Body of pancreas (tissue), 4 donors: ENCODE results near the gene NHP2. TPM values are rescaled to one million over a fixed set of nuclear protein-coding genes. Genes with fewer than 3 reads are reported as not detected.

Experiments used
- ATAC-seq: fragments of 150-250 bp; one replicate; pipeline ENCODE4 v1.9.1; 2016
- DNase-seq, 4 donors: peaks; one replicate each; pipeline ENCODE4 v3.0.0-alpha.2; 2019
- H3K27ac ChIP-seq, 4 donors: fragments of 200-600 bp; sonication (generic); 1 replicate in 3 of 4; 2 replicates in 1 of 4; pipeline versions ENCODE4 v1.5.1 to v1.6.1; 2016 to 2019; ENCODE audit warnings: mild to moderate bottlenecking in 1 of 4, mixed read lengths in 1 of 4, moderate library complexity in 1 of 4
- H3K27me3 ChIP-seq, 2 donors: fragments of 200-600 bp; sonication (generic); one replicate each; pipeline ENCODE4 v1.6.0; 2016; ENCODE audit warnings: mild to moderate bottlenecking in 1 of 2
- H3K36me3 ChIP-seq, 2 donors: fragments of 200-600 bp; sonication (generic); replicated peaks in 1 of 2; 2 replicates each; pipeline ENCODE4 v1.5.1; 2016; ENCODE audit warnings: low read depth in 2 of 2; ENCODE audit not compliant: insufficient read depth in 1 of 2
- H3K4me1 ChIP-seq: fragments of 200-600 bp; sonication (generic); one replicate; pipeline ENCODE4 v1.6.0; 2016
- H3K4me3 ChIP-seq, 2 donors: fragments of 200-600 bp; sonication (generic); 1 replicate in 1 of 2; 2 replicates in 1 of 2; pipeline ENCODE4 v1.5.1; 2016 to 2019
- H3K9me3 ChIP-seq, 3 donors: fragments of 200-600 bp; sonication (generic); 1 replicate in 2 of 3; 2 replicates in 1 of 3; pipeline ENCODE4 v1.5.1; 2016
- POLR2A ChIP-seq, 3 donors: fragments of 450-650 bp; IDR thresholded peaks; one replicate each; pipeline ENCODE4 v1.6.1; 2016; ENCODE audit warnings: antibody characterized with exemption in 3 of 3, mild to moderate bottlenecking in 2 of 3
- WGBS, 2 donors: methylation state at CpG; one replicate each; pipeline ENCODE4 v1.1.5; 2017; 5-methylcytosine and 5-hydroxymethylcytosine counted together
- intact Hi-C: fragments of 100-400 bp; cut with DNase I; formaldehyde crosslinking; loops from one replicate; pipeline ENCODE4 v1.15.1; 2023
- total RNA-seq, 2 donors: library from RNA; depleted of rRNA; stranded (reverse); fragments of >200 nt; gene quantifications; one replicate each; pipeline ENCODE4 v1.1.0, GENCODE V29; 2016
- TF ChIP-seq, protein P1 (sequence below), 7 experiments: fragments of 450-650 bp in 4 of 7; fragments of 200-600 bp in 3 of 7; sonication (generic) in 3 of 7; IDR thresholded peaks; one replicate each; pipeline ENCODE4 v1.5.1; 2016 to 2019; ENCODE audit warnings: antibody characterized with exemption in 7 of 7

Gene NHP2
- total RNA-seq, 2 donors from 2014 or later = 63.9 to 80.2 TPM

DNA sequence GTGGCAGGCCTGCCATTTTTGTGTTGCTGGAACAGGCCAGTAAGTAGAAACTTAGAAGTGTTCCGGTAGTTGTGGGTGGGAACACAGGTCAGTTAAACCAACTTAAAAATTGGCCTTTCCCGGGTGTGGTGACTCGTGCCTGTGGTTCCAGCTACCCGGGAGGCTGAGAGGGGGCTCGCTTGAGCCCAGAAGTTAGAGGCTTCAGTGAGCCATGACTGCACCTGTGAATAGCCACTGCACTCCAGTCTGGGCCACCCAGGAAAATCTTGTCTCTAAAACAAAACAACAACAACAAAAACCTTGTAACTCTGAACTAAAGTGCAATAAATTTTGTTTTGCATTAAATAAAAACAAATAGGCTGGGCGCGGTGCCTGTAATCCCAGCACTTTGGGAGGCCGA, 1.4 kb upstream of the NHP2 start:
- peaks cover 0 to under 1% of the 10 kb centered on the region in 2 donors for H3K36me3 ChIP-seq
- TF ChIP-seq, protein P1, sequence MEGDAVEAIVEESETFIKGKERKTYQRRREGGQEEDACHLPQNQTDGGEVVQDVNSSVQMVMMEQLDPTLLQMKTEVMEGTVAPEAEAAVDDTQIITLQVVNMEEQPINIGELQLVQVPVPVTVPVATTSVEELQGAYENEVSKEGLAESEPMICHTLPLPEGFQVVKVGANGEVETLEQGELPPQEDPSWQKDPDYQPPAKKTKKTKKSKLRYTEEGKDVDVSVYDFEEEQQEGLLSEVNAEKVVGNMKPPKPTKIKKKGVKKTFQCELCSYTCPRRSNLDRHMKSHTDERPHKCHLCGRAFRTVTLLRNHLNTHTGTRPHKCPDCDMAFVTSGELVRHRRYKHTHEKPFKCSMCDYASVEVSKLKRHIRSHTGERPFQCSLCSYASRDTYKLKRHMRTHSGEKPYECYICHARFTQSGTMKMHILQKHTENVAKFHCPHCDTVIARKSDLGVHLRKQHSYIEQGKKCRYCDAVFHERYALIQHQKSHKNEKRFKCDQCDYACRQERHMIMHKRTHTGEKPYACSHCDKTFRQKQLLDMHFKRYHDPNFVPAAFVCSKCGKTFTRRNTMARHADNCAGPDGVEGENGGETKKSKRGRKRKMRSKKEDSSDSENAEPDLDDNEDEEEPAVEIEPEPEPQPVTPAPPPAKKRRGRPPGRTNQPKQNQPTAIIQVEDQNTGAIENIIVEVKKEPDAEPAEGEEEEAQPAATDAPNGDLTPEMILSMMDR (IDR thresholded peaks at IDR 0.05) = no peak
- no peak for TF ChIP-seq POLR2A (IDR thresholded peaks at IDR 0.05)
- peaks cover 29% of the 10 kb centered on the region for H3K4me1 ChIP-seq
- intact Hi-C loops = no loop called here
- H3K4me3 ChIP-seq = no peak overlapping the region
- 75 to 89% methylated on average over 8 of the region's 8 CpGs for WGBS, 2 donors
- no peaks in the 10 kb centered on the region for H3K27me3 ChIP-seq
- ATAC-seq (no peak), DNase-seq (no peak)
- no peak overlapping the region for H3K27ac ChIP-seq
- no peaks in the 10 kb centered on the region for H3K9me3 ChIP-seq

DNA sequence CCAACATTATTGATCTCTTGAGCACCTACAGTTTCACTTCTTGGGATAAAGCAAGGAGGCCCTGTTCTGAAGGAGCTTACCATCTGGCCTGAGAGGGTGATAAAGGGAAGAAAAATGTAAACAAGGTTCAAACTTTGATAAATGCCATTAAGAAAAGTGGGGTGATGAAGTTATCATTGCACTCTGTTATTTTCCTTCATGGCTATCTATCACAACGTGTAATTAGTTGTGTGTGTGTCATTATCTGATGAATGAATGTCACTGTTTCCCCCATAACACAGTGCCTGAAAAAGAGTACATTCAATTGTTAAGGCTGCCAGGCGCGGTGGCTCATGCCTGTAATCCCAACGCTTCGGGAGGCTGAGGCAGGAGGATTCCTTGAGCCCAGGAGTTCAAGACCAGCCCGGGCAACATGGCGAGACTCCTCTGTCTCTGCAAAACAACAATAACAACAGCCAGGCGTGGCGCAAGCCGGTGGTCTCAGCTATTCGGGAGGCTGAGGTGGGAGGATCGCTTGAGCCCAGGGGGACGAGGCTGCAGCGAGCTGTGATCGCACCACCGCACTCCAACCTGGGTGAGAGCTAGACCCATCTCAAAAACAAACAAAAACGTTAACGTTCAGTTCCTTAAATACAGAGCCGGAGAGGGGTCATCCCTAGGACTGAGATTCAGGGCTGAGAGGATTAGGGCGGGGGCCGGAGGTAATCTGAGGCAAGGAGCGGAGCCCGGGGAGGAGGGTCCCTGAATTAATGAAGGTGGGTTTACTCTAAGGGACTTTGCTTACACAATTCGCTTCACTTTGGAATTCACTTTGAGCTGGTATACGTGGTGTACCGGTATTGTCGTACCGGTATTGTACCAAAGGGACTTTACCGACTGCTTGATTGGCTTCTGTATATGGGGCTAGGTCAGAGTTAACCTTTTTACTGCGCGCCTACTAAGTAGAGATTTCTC, 917 bp downstream of the NHP2 start:
- Histone ChIP-seq H3K4me3 (peak overlapping the region; percentile 39 to 59), H3K9me3 (no peaks in the 10 kb centered on the region), H3K36me3 (peaks cover 8 to 19% of the 10 kb centered on the region in 2 donors), H3K27me3 (no peaks in the 10 kb centered on the region), H3K27ac (peak overlapping the region in 3 of 4 donors; percentile 39 to 81 (median 65)), H3K4me1 (peaks cover 29% of the 10 kb centered on the region)
- intact Hi-C loops = no loop called here
- ATAC-seq (no peak), DNase-seq (no peak)
- 41 to 48% methylated on average over 31 of the region's 31 CpGs for WGBS, 2 donors
- TF ChIP-seq, protein P1 (IDR thresholded peaks at IDR 0.05) = no peak
- TF ChIP-seq POLR2A (IDR thresholded peaks at IDR 0.05) = no peak

DNA sequence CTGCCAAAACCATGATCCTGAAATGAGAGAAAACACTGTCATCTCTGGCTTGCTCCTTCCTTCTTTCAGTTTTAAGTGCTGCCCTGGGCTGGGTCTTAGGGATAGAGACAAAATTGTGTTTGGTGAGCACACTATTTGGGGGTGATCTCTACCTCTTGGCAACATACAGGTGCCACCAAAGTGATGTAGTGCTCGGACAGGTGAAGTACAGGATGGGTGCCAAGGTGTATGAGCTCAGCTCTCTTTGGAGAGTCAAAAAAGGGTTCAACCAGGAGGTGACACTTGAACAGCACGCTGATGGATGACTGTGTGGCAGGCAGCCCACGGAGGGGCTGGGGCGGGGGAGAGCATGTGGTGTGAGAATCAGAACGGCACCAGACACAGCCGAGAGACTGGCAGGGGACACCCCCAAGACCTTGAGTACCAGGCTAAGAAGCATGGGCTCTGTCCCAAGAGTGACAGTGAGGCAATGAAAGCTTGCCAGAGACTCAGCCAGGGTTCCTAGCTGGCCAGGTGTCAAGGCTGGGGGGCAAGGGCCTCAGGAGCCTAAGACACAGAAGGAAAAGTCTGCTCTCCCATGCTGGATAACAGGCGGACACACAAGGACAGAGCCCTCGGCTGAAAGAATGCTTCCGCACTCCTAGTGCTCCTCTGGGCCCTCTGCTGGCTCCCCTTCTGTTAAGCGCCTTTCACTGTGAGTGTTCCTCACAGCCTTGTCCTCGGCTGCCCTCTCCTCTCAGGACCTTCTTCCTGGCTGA, 2.5 kb downstream of the NHP2 start:
- intact Hi-C loops = no loop called here

DNA sequence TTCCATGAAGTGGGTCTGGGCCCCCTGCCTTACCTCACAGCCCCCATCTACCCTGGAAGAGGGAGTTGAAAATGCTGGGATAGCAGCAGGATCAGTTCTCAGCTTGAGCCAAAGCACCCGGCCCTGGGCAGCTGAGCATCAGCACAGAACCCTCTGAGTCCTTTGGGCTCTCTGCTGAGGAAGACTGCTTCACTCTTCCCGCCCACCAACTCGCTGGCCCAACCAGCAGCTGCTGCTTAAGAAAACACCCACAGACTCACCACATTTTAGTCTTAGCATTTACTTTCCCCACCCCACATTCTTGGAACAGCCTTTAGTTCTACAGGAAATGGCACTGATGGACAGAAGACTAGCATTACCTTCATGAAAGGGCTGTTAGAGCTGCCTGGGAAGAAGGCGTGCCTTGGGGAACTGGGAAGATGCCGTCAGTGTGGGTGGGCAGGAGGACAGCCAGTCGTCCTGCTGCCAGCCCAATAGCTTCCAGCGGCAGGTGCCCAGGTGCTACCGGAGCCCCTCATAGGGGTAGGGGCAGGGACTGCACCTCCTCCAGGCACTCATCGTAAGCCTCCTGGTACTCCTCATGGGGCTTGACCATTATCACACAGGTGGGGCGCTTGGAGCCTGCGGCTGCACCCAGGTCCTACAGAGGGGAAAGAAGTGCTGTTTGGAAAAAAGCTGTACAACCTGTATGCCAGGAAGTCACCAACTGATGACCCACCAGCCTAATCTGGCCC, 4.3 kb downstream of the NHP2 start:
- peaks cover 8 to 32% of the 10 kb centered on the region in 2 donors for H3K36me3 ChIP-seq
- no peaks in the 10 kb centered on the region for H3K27me3 ChIP-seq
- H3K4me1 ChIP-seq = peaks cover 26% of the 10 kb centered on the region
- H3K27ac ChIP-seq = no peak overlapping the region
- no peaks in the 10 kb centered on the region for H3K9me3 ChIP-seq
- intact Hi-C loops = no loop called here
- ATAC-seq (no peak), DNase-seq (no peak)
- whole genome bisulfite sequencing, 2 donors = 81 to 83% methylated on average over 9 to 10 of the region's 11 CpGs
- H3K4me3 ChIP-seq = no peak overlapping the region
- no peak for TF ChIP-seq POLR2A (IDR thresholded peaks at IDR 0.05)
- TF ChIP-seq, protein P1 (IDR thresholded peaks at IDR 0.05) = no peak

More for the DNA sequence above, 2.5 kb downstream of the NHP2 start:
- Histone ChIP-seq H3K27ac (no peak overlapping the region), H3K4me1 (peaks cover 29% of the 10 kb centered on the region), H3K27me3 (no peaks in the 10 kb centered on the region), H3K36me3 (peaks cover 8 to 32% of the 10 kb centered on the region in 2 donors), H3K4me3 (no peak overlapping the region), H3K9me3 (no peaks in the 10 kb centered on the region)
- DNase-seq (no peak), ATAC-seq (no peak)
- whole genome bisulfite sequencing, 2 donors = 62 to 65% methylated on average over 11 of the region's 11 CpGs
- no peak for TF ChIP-seq POLR2A (IDR thresholded peaks at IDR 0.05)
- TF ChIP-seq, protein P1 (IDR thresholded peaks at IDR 0.05) = no peak
